ENCODE data around the gene TRIM17. TPM values are rescaled to one million over a fixed set of nuclear protein-coding genes. Genes with fewer than 3 reads are reported as not detected.

TRIM17 gene
- total and polyA plus RNA-seq, 9 of the 15 experiments (the other 6 are each of a cell fraction or from before 2014, with no cell fraction given): not detected

GRCh38 chr1:228367798-228368791 lies 48.6 kb downstream of the TRIM17 start (continued):
- TF ChIP-seq RERE (CRISPR knock-in tag; IDR thresholded peaks at IDR 0.05; ENCODE audit: borderline replicate concordance): 0 out of 2 replicates have a peak, but pooled peaks have one; percentile 19
- TF ChIP-seq ZNF589 (CRISPR knock-in tag; IDR thresholded peaks at IDR 0.05; ENCODE audit: low read depth): peak; percentile 72; the same call in 1 of the 2 replicates
- peak; percentile 96 for TF ChIP-seq GATAD2A (IDR thresholded peaks at IDR 0.05)
- TF ChIP-seq ASH1L (IDR thresholded peaks at IDR 0.05; ENCODE audit: borderline replicate concordance, low read depth, partially characterized antibody): no peak
- peak; percentile 18 for TF ChIP-seq SMAD1 (IDR thresholded peaks at IDR 0.05; ENCODE audit: low read depth, low read length, partially characterized antibody)
- peak; percentile 81 for TF ChIP-seq ETS2 (tag; IDR thresholded peaks at IDR 0.05; ENCODE audit: borderline replicate concordance, poor library complexity, severe bottlenecking)
- TF ChIP-seq MNT (conservative IDR thresholded peaks at IDR 0.05): peak in 1 of 2 experiments; percentile 86; a peak in 3 of 4 replicates
- 0 out of 2 replicates have a peak, but pooled peaks have one; percentile 26 for TF ChIP-seq ZNF24 (IDR thresholded peaks at IDR 0.05)
- no peak for TF ChIP-seq ZNF239 (CRISPR knock-in tag; IDR thresholded peaks at IDR 0.05)
- TF ChIP-seq PREB (CRISPR knock-in tag; IDR thresholded peaks at IDR 0.05): peak; percentile 39; the same call in 1 of the 2 replicates
- TF ChIP-seq ID3 (CRISPR knock-in tag; IDR thresholded peaks at IDR 0.05): no peak
- TF ChIP-seq ID3 (tag; IDR thresholded peaks at IDR 0.05): peak; percentile 53; the same call in 1 of the 2 replicates
- TF ChIP-seq SRF (CRISPR knock-in tag; IDR thresholded peaks at IDR 0.05): 0 out of 4 replicates have a peak, but pooled peaks of 1 of the 2 experiments have one; percentile 64
- TF ChIP-seq CHD1 (IDR thresholded peaks at IDR 0.05; ENCODE audit: low read length): peak; percentile 45
- TF ChIP-seq TRIM28 (IDR thresholded peaks at IDR 0.05): peak; percentile 48; the same call in 1 of the 2 replicates

All from K562 (cell line).